ENCODE results near the gene UNC5A. TPM values are rescaled to one million over a fixed set of nuclear protein-coding genes. Genes with fewer than 3 reads are reported as not detected.

The UNC5A gene
- total and polyA plus RNA-seq, 9 of the 15 experiments (the other 6 are each of a cell fraction or from before 2014, with no cell fraction given), result not detected

- peak; percentile 27; the same call in 1 of the 2 replicates for TF ChIP-seq SPI1 (IDR thresholded peaks at IDR 0.05; ENCODE audit: borderline replicate concordance, low read depth, low read length)
- TF ChIP-seq NFRKB (IDR thresholded peaks at IDR 0.05; ENCODE audit: low read depth), result no peak
- FAIRE-seq (no peak), ATAC-seq (no peak; the same call in 2 of the 3 replicates), DNase-seq (ENCODE audit: extremely low read depth in 1 of 4, low spot score in 3 of 4) (peak in 1 of 4 experiments; percentile 7)
- H3K79me2 ChIP-seq (ENCODE audit: control insufficient read depth, insufficient read depth, low read length), result no peaks in the 10 kb centered on the region
- H3K36me3 ChIP-seq (ENCODE audit: control insufficient read depth, insufficient read depth, low read length), result no peaks in the 10 kb centered on the region
- CTCF ChIA-PET (ENCODE audit: low intra/inter-chr PET ratio), result no interaction called here
- no peaks in the 10 kb centered on the region for H3K9me3 ChIP-seq (replicated peaks; ENCODE audit: control insufficient read depth, insufficient read depth, low read depth, low read length)
- no peak overlapping the region for H3K4me3 ChIP-seq
- POLR2A ChIA-PET, result interaction anchor here (1.7 kb wide), 1 partner anchor 15 kb away, joined by 6 read pairs; no protein-coding TSS in a partner anchor
- intact Hi-C loops (cut with micrococcal nuclease) (no loop called here), in situ Hi-C loops (cut with MboI) (no loop called here)
- H2AFZ ChIP-seq (ENCODE audit: low read depth, low read length), result no peak overlapping the region
- no peak overlapping the region; a peak in 1 of 4 replicates for H3K9ac ChIP-seq (ENCODE audit: insufficient read depth in 1 of 2, low read depth in 2 of 2, low read length in 2 of 2)
- H3K9me1 ChIP-seq (ENCODE audit: control insufficient read depth, insufficient read depth, low read length), result no peaks in the 10 kb centered on the region
- H3K4me1 ChIP-seq (replicated peaks in 1 of 2; ENCODE audit: control insufficient read depth in 2 of 2, insufficient read depth in 2 of 2, low read length in 2 of 2), result peaks cover 5 to 40% of the 10 kb centered on the region in 2 experiments; a peak in 4 of 5 replicates
- no peak overlapping the region for H3K27ac ChIP-seq (ENCODE audit: extremely low read depth, low read depth, low read length)
- H4K20me1 ChIP-seq (replicated peaks; ENCODE audit: control insufficient read depth, insufficient read depth, low read length), result peaks cover 35% of the 10 kb centered on the region; the same call in 1 of the 2 replicates
- BruUV-seq (replicated peaks), result no TSS peak
- H3K27me3 ChIP-seq (ENCODE audit: control insufficient read depth in 2 of 2, insufficient read depth in 2 of 2, low read length in 2 of 2), result peaks cover 26 to 80% of the 10 kb centered on the region in 2 experiments
- no peak overlapping the region for H3K4me2 ChIP-seq (ENCODE audit: insufficient read depth, low read length)
- WGBS (ENCODE audit: insufficient coverage, low coverage, missing lambda C conversion rate), result 12% methylated on average over 11 of the region's 15 CpGs
Observed at GRCh38 chr5:176863041-176863764, 52.8 kb downstream of the UNC5A start.

DNA sequence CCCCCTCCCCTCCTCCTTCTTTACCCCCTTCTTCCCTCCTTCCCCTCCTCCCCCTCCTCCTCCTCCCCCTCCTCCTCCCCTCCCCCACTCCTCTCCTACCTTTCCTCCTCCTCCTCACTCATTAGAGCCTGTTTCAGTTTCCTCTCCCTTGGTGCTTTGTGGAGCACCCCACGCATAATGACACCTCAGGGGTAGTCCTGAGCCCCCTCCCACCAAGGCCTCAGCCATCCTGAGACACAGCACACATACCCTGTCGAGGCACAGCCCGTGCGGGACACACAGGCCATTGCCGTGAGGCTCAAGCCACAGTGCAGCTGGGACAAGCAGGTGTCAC, 53.4 kb downstream of the UNC5A start:
- POLR2A ChIA-PET, result interaction anchor here (0.7 to 1.7 kb wide), 2 partner anchors 14 to 25 kb away, joined by 4 to 6 read pairs; no protein-coding TSS in a partner anchor
- H3K27ac ChIP-seq (ENCODE audit: extremely low read depth, low read depth, low read length), result no peak overlapping the region
- no peaks in the 10 kb centered on the region for H3K36me3 ChIP-seq (ENCODE audit: control insufficient read depth, insufficient read depth, low read length)
- DNase-seq (ENCODE audit: extremely low read depth in 1 of 4, low spot score in 3 of 4), result no peak
- WGBS (ENCODE audit: insufficient coverage, low coverage, missing lambda C conversion rate), result 0% methylated on average over 5 of the region's 5 CpGs
- H3K4me1 ChIP-seq (replicated peaks in 1 of 2; ENCODE audit: control insufficient read depth in 2 of 2, insufficient read depth in 2 of 2, low read length in 2 of 2), result peaks cover 5 to 45% of the 10 kb centered on the region in 2 experiments; a peak in 4 of 5 replicates
- intact Hi-C loops (cut with micrococcal nuclease) (no loop called here), in situ Hi-C loops (cut with MboI) (no loop called here)
- no peak overlapping the region for H3K4me3 ChIP-seq
- H2AFZ ChIP-seq (ENCODE audit: low read depth, low read length), result no peak overlapping the region
- ATAC-seq, result no peak
- H3K79me2 ChIP-seq (ENCODE audit: control insufficient read depth, insufficient read depth, low read length), result no peaks in the 10 kb centered on the region
- no peak for FAIRE-seq
- no TSS peak for BruUV-seq (replicated peaks)
- no peaks in the 10 kb centered on the region for H3K9me1 ChIP-seq (ENCODE audit: control insufficient read depth, insufficient read depth, low read length)
- H4K20me1 ChIP-seq (replicated peaks; ENCODE audit: control insufficient read depth, insufficient read depth, low read length), result peaks cover 37% of the 10 kb centered on the region
- TF ChIP-seq RBM34 (IDR thresholded peaks at IDR 0.05; ENCODE audit: borderline replicate concordance, insufficient read depth, low read length) (no peak), ZNF263 (CRISPR knock-in tag; IDR thresholded peaks at IDR 0.05; ENCODE audit: borderline replicate concordance) (peak; percentile 68; the same call in 1 of the 2 replicates)
- H3K27me3 ChIP-seq (ENCODE audit: control insufficient read depth in 2 of 2, insufficient read depth in 2 of 2, low read length in 2 of 2), result peaks cover 28 to 85% of the 10 kb centered on the region in 2 experiments
- no peaks in the 10 kb centered on the region for H3K9me3 ChIP-seq (replicated peaks; ENCODE audit: control insufficient read depth, insufficient read depth, low read depth, low read length)
- CTCF ChIA-PET (ENCODE audit: low intra/inter-chr PET ratio), result no interaction called here
- no peak overlapping the region for H3K4me2 ChIP-seq (ENCODE audit: insufficient read depth, low read length)
- H3K9ac ChIP-seq (ENCODE audit: insufficient read depth in 1 of 2, low read depth in 2 of 2, low read length in 2 of 2), result no peak overlapping the region
